ENCODE data around the gene ACADL.

DNA sequence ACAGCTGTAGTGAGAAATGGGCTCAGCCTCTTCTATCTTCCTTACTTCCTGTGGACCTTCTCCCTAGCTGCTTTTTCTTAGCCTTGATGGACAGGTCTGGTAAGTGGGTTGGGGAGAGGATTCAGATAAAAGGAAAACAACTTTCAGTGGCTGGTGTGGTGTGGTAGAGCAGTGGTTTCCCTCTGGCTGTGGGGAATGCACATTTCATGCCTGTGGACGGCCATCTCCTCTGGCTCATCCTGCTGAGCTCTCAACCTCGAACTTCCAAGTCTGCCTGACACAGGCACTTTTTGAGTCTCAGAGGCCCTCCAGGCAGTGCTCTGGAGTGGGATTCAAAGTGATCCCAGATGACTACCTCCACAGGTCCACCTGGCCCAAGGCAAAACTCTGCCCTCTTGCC lies 38.6 kb upstream of the ACADL start:
- TF ChIP-seq, protein P1, sequence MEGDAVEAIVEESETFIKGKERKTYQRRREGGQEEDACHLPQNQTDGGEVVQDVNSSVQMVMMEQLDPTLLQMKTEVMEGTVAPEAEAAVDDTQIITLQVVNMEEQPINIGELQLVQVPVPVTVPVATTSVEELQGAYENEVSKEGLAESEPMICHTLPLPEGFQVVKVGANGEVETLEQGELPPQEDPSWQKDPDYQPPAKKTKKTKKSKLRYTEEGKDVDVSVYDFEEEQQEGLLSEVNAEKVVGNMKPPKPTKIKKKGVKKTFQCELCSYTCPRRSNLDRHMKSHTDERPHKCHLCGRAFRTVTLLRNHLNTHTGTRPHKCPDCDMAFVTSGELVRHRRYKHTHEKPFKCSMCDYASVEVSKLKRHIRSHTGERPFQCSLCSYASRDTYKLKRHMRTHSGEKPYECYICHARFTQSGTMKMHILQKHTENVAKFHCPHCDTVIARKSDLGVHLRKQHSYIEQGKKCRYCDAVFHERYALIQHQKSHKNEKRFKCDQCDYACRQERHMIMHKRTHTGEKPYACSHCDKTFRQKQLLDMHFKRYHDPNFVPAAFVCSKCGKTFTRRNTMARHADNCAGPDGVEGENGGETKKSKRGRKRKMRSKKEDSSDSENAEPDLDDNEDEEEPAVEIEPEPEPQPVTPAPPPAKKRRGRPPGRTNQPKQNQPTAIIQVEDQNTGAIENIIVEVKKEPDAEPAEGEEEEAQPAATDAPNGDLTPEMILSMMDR (IDR thresholded peaks at IDR 0.05), result no peak
- no peak for TF ChIP-seq POLR2A (IDR thresholded peaks at IDR 0.05)
